Measurements from ENCODE around the gene ZNF827.
A peak's percentile ranks its signal among the peaks of the same experiment; 100 is the strongest.

Gene ZNF827

GRCh38 chr4:145812919-145813318, 125.7 kb downstream of the ZNF827 start:
- DNase-seq (ENCODE audit: extremely low spot score), result no peak
- POLR2A ChIA-PET, result no interaction called here
- CTCF ChIA-PET, result no interaction called here
- no peak for TF ChIP-seq CTCF (IDR thresholded peaks at IDR 0.05; ENCODE audit: control extremely low read depth, extremely low read depth, low read depth, missing control alignments)

- no peak for TF ChIP-seq CTCF (IDR thresholded peaks at IDR 0.05; ENCODE audit: control extremely low read depth, extremely low read depth, low read depth, missing control alignments)
- POLR2A ChIA-PET, result no interaction called here
- DNase-seq (ENCODE audit: extremely low spot score), result no peak
- CTCF ChIA-PET, result interaction anchor here (1.3 to 1.4 kb wide), 2 partner anchors 14 to 79 kb away, joined by 3 read pairs; no protein-coding TSS in a partner anchor
Observed at GRCh38 chr4:145808848-145809512, 129.6 kb downstream of the ZNF827 start.

- TF ChIP-seq CTCF (IDR thresholded peaks at IDR 0.05; ENCODE audit: control extremely low read depth, extremely low read depth, low read depth, missing control alignments), result no peak
- ChIA-PET POLR2A (no interaction called here), CTCF (interaction anchor here (1.3 to 1.4 kb wide), 3 partner anchors 8 to 80 kb away, joined by 3 to 4 read pairs (median 3); no protein-coding TSS in a partner anchor)
- peak; percentile 57 for DNase-seq (ENCODE audit: extremely low spot score)
Observed at GRCh38 chr4:145808021-145808650, 130.5 kb downstream of the ZNF827 start.

- TF ChIP-seq CTCF (IDR thresholded peaks at IDR 0.05; ENCODE audit: control extremely low read depth, extremely low read depth, low read depth, missing control alignments), result no peak
- ChIA-PET CTCF (interaction anchor here (1.0 to 1.2 kb wide), 2 partner anchors 14 to 47 kb away, joined by 3 to 4 read pairs; no protein-coding TSS in a partner anchor), POLR2A (no interaction called here)
- DNase-seq (ENCODE audit: extremely low spot score), result no peak
Observed at GRCh38 chr4:145805490-145805889, 133.1 kb downstream of the ZNF827 start.

- ChIA-PET POLR2A (no interaction called here), CTCF (no interaction called here)
- TF ChIP-seq CTCF (IDR thresholded peaks at IDR 0.05; ENCODE audit: control extremely low read depth, extremely low read depth, low read depth, missing control alignments), result no peak
- no peak for DNase-seq (ENCODE audit: extremely low spot score)
Observed at GRCh38 chr4:145804116-145804515, 134.5 kb downstream of the ZNF827 start.

- CTCF ChIA-PET, result interaction anchor here (1.4 kb wide), 1 partner anchor 10 kb away, joined by 3 read pairs; no protein-coding TSS in a partner anchor
Observed at GRCh38 chr4:145799223-145799622, 139.4 kb downstream of the ZNF827 start.

More at GRCh38 chr4:145799223-145799622, 139.4 kb downstream of the ZNF827 start:
- no peak for TF ChIP-seq CTCF (IDR thresholded peaks at IDR 0.05; ENCODE audit: control extremely low read depth, extremely low read depth, low read depth, missing control alignments)
- POLR2A ChIA-PET, result no interaction called here
- DNase-seq (ENCODE audit: extremely low spot score), result no peak

All from GM10248 (cell line).